Limb (tissue), 2 donors: ENCODE results near the gene KRTAP12-1.
"Not testable (repeated sequence)": the region's sequence is repeated elsewhere in the genome, so short reads cannot be mapped to it uniquely, and the experiment has no call there.

Experiments
- DNase-seq, 2 donors: peaks; one replicate each; pipeline ENCODE4 v3.0.0-alpha.2; 2016; ENCODE audit errors: extremely low spot score in 2 of 2

KRTAP12-1 gene

GRCh38 chr21:44697811-44698734, 16.1 kb upstream of the KRTAP12-1 start:
- DNase-seq = no peak

- DNase-seq = not testable (repeated sequence)
Measured at GRCh38 chr21:44697172-44697810, 15.3 kb upstream of the KRTAP12-1 start, which contains the start of gene KRTAP10-12. Gene KRTAP10-12 (plus strand): TSS chr21:44697172. CDS start chr21:44697202, 30 bp downstream.

- no peak for DNase-seq
Measured at GRCh38 chr21:44696572-44696971, 14.6 kb upstream of the KRTAP12-1 start.

- DNase-seq = no peak
Measured at GRCh38 chr21:44695641-44696040, 13.7 kb upstream of the KRTAP12-1 start.

- DNase-seq = no peak
Measured at GRCh38 chr21:44695184-44695583, 13.2 kb upstream of the KRTAP12-1 start.

- DNase-seq = no peak
Measured at GRCh38 chr21:44694776-44695175, 12.8 kb upstream of the KRTAP12-1 start.

GRCh38 chr21:44692798-44693512, 11.0 kb upstream of the KRTAP12-1 start:
- DNase-seq = no peak

- DNase-seq = no peak
Measured at GRCh38 chr21:44691686-44692085, 9.7 kb upstream of the KRTAP12-1 start.

GRCh38 chr21:44689740-44690139, 7.8 kb upstream of the KRTAP12-1 start:
- DNase-seq = not testable (repeated sequence)

GRCh38 chr21:44687671-44688070, 5.7 kb upstream of the KRTAP12-1 start:
- DNase-seq = peak in 1 of 2 donors; percentile 5

GRCh38 chr21:44686843-44687561, 5.0 kb upstream of the KRTAP12-1 start:
- DNase-seq = no peak

GRCh38 chr21:44686000-44686781, 4.2 kb upstream of the KRTAP12-1 start:
- DNase-seq = no peak

GRCh38 chr21:44685050-44685449, 3.1 kb upstream of the KRTAP12-1 start:
- DNase-seq = not testable (repeated sequence)

GRCh38 chr21:44684483-44684882, 2.5 kb upstream of the KRTAP12-1 start:
- no peak for DNase-seq

GRCh38 chr21:44684077-44684476, 2.1 kb upstream of the KRTAP12-1 start:
- no peak for DNase-seq

- DNase-seq = no peak
Measured at GRCh38 chr21:44682580-44683151, 703 bp upstream of the KRTAP12-1 start.

- no peak for DNase-seq
Measured at GRCh38 chr21:44681152-44681551, 811 bp downstream of the KRTAP12-1 start.

GRCh38 chr21:44677881-44678280, 4.1 kb downstream of the KRTAP12-1 start:
- DNase-seq = no peak

- no peak for DNase-seq
Measured at GRCh38 chr21:44671911-44672310, 10.1 kb downstream of the KRTAP12-1 start.
